NCI-H1694 treated with DMSO at 0.1 percent for 48 hours (cell line): ENCODE data around the gene PSMD2.

Experiments used
- DNase-seq: peaks from one replicate; lab custom pipeline; 2025; lab: John Stamatoyannopoulos, UW

The PSMD2 gene

DNA sequence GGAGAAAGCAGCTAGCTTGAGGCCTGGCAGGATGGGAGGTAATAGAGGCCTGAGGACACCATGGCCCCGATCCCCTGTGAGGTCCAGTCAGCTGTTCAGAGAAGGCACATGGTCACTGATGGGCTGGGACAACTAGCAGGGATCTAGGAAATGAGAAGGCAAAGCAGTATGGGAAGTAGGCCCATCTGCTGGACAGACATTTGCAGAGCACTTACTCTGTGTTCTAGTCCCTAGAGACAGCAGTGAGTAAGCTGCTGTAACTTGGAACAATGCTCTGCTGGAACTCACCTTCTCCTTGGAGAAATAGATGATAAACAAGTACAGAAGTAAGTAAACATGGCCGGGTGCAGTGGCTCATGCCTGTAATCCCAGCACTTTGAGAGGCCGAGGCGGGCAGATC, 16.1 kb upstream of the PSMD2 start:
- DNase-seq = no peak

DNA sequence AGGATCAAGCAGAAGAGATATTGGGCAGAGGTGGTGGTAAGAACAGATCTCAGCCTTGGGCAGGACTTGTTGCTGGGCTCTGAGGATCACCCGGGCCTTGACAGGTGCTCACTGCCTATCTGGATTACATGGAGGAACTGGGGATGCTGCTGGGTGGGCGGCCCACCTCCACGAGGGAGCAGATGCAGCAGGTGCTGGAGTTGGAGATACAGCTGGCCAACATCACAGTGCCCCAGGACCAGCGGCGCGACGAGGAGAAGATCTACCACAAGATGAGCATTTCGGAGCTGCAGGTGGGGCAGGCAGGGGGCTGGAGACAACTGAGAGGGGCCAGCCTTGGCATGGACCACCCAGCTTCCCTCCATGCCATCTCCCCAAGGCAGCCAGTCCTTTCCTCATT, 15.4 kb upstream of the PSMD2 start:
- no peak for DNase-seq

DNA sequence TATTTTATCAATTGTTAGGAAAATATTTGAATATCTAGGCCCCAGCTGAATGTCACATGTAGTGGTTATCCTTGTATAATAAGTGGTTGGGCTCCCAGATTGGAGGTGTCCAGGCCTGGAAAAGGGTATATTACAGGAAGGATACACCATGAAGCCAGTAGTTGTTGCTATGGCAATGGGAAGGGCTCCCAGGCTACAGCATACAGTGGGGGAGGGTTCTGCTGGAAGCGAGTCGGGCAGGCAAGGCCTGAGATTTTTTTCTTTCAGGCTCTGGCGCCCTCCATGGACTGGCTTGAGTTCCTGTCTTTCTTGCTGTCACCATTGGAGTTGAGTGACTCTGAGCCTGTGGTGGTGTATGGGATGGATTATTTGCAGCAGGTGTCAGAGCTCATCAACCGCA, 14.3 kb upstream of the PSMD2 start:
- peak; percentile 83 for DNase-seq

DNA sequence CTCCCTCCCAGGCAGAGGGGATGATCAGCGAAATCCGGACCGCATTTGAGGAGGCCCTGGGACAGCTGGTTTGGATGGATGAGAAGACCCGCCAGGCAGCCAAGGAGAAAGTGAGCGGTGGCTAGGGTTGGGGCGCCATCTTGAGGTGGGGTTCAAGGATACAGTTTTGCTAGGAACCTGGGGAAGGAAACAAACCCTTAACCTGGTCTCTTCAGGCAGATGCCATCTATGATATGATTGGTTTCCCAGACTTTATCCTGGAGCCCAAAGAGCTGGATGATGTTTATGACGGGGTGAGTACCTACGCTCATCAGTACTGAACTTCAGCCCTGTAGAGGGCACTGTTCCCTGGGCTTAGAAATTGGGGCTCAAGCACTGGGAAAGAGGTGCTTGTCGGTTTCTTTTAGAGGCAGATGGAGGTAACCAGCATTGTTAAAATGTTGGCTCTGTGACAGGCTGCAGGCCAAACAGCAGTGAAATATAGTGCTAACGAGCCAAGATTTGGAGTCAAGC, 9.6 kb upstream of the PSMD2 start:
- peak; percentile 83 for DNase-seq

DNA sequence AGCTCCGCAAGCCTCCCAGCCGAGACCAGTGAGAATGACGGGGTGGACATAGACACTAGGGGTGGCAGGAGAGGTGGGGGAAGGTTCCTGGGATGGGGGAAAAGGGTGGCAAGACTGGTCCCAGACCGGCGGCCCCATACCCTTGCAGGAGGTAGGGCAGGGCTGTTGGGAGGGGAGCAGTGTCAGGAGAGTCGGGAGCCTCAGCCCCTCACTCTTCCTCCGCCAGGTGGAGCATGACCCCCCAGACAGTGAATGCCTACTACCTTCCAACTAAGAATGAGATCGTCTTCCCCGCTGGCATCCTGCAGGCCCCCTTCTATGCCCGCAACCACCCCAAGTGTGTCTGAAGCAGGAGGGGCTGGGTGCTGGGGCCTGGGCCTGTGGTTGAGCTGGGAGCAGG, 8.7 kb upstream of the PSMD2 start:
- no peak for DNase-seq

DNA sequence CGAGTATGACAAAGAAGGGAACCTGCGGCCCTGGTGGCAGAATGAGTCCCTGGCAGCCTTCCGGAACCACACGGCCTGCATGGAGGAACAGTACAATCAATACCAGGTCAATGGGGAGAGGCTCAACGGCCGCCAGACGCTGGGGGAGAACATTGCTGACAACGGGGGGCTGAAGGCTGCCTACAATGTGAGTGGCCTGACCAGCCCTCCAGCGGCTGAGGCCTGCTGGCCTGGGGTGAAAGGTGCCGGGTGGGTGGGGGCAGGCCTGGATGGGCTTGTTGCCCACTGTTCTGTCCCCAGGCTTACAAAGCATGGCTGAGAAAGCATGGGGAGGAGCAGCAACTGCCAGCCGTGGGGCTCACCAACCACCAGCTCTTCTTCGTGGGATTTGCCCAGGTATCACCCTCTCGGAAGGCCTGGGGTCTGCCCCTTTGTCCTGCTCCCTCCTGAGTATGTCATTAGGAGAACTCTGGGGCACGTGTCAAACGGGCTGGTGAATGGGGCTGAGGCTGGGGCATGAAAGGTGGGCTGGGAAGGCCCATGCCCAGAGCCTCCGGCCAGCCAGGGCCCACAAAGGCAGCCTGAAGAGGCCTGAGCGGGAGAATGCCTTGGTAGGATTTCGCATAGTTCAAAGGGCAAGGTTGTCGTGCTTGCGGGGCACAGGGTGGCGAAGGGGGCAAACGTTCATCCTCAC, 7.8 kb upstream of the PSMD2 start:
- no peak for DNase-seq

DNA sequence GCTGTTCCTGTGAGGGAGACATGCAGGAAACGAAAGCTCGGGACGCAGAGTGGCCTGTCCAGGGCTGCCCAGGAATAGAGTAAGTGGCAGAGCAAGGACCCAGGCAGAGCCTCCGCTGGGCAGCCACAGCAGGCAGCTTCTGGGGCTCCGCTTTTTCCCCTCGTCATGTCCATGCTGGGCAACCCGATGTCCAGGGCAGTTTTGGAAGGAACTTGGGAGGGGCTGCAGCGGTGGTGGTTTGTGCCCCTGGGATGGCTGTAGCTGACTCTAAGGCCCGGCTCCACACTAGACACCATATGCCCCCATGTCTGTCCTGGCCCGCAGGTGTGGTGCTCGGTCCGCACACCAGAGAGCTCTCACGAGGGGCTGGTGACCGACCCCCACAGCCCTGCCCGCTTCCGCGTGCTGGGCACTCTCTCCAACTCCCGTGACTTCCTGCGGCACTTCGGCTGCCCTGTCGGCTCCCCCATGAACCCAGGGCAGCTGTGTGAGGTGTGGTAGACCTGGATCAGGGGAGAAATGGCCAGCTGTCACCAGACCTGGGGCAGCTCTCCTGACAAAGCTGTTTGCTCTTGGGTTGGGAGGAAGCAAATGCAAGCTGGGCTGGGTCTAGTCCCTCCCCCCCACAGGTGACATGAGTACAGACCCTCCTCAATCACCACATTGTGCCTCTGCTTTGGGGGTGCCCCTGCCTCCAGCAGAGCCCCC, 7.1 kb upstream of the PSMD2 start:
- no peak for DNase-seq

DNA sequence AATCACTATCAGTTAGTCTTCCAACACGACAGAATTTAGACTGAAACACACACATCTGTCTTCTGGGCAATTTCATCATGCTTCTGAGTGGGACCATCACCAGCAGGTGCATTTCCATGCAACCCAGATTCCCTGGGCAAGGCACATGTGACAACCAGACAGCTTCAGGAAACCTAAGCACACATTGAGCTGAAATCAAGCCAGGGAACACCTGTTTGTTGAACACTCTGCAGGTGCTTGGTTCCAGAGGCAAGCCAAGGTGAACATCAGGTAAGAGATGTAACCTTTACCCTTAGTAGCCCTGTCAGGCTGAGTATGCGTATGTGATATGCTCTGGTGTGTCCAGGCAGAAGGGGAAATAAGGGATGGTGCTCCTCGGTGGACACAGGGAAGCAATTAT, 3.3 kb upstream of the PSMD2 start:
- no peak for DNase-seq

DNA sequence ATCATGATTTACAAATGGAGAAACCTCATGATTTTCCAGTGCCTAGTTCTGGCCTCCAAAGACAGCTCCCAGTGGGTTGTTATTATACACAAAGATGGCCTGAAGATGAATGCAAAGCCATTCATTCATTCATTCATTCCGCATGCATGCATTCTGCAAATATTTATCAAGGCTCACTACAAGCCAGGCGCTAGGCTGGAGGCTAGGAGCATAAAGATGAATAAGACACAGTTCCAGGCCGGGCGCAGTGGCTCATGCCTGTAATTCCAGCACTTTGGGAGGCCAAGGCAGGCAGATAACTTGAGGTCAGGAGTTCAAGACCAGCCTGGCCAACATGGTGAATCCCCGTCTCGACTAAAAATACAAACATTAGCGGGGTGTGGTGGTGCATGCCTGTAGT, 2.4 kb upstream of the PSMD2 start:
- DNase-seq = no peak

DNA sequence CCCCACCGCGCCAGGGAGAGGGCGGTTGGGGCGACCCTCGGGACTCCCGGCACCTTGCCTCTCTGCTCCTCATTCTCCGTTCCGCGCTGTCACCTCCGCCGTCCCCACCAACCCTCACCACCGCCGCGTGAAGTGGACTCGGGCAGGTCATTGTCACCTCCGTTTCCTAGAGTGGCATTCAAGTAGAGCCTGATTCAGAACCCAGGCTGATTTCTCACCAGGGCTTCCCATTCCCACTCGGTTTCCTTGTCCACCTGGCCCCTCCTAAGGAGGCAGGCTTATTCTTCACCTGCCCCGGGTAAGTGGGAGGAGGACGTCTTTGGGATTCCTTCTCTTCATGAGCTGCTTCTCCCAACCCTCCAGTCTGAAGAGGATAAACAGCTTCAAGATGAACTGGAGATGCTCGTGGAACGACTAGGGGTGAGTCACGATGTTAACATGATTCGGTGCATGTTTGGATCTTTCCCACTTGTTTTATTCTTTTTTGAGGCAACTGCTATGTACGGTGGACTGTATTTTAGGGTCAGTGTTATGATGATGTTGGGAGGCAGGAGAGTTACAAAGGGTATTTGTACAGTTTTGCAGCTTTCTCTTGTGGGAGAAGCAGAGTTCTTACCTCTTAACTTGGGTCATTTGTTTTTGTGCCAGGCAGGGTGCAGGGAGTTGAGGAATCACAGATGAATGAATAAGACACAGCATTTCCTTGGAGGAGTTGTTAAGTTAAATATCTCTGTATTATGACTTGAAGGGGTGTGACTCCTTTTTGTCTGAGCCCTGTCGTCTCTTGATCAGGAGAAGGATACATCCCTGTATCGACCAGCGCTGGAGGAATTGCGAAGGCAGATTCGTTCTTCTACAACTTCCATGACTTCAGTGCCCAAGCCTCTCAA, 692 bp downstream of the PSMD2 start:
- DNase-seq = no peak

DNA sequence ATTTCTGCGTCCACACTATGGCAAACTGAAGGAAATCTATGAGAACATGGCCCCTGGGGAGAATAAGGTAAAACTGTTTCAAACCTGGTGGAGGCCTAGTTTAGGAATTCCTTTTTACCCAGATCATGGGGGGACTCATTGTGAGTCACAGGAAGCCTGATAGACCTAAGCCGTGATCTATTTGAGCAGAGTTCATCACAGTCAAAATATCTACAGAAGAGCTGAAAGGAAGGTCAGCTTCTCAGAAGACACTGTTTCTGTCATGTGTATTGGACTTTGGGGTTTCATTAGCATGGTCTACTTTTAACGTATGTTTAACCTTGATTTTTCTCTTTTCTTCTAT, 1.3 kb downstream of the PSMD2 start:
- DNase-seq = no peak

DNA sequence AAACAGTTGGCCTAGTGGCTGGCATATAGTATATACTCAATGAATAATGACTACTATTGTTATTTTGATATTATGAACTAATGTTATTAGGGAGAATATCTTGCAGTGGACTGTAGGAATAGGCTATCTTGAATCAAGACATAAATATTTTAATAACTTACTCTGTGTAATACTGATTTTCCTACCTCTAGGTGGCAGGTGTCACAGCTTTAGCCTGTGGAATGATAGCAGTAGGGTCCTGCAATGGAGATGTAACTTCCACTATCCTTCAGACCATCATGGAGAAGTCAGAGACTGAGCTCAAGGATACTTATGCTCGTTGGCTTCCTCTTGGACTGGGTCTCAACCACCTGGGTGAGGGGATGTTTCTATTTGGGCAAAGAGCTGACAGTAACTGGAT, 6.5 kb downstream of the PSMD2 start:
- no peak for DNase-seq

DNA sequence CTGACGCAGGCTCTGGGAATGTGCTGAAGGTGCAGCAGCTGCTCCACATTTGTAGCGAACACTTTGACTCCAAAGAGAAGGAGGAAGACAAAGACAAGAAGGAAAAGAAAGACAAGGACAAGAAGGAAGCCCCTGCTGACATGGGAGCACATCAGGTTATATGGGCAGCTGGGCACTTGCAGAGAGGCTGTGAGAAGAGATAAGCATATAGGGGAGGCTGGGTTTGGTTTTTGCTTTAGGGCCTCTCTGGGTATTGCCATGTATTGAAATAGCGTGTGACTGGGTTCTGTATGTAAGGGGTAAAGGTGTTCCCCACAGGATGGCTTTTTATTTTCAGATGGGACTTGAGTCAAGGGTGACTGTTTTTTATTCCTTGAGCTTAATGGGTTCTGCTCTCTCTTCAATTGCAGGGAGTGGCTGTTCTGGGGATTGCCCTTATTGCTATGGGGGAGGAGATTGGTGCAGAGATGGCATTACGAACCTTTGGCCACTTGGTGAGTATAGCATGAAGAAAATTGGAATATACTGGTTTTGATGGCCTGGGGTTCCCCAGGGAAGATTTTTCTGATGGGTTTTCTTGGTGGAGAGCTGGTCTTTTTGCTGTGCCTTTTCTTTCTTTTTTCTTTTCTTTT, 7.4 kb downstream of the PSMD2 start:
- DNase-seq = no peak

DNA sequence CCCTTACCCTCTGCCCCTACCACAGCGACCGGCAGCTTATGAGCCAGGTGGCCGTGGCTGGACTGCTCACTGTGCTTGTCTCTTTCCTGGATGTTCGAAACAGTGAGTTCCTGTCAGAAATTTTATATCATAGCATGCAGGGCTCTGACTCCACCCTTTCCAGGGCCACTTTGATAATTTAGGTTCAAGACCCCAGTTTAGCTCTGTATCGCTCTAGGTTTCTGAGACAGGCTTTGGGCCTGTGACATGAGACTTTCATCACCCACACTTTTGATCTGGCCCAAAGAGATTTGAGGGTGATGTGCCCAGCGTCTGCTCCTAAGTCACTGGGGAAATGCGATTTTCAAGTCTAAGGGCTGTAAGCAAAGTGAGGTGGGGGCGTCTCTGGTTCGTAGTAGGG, 8.9 kb downstream of the PSMD2 start:
- no peak for DNase-seq

DNA sequence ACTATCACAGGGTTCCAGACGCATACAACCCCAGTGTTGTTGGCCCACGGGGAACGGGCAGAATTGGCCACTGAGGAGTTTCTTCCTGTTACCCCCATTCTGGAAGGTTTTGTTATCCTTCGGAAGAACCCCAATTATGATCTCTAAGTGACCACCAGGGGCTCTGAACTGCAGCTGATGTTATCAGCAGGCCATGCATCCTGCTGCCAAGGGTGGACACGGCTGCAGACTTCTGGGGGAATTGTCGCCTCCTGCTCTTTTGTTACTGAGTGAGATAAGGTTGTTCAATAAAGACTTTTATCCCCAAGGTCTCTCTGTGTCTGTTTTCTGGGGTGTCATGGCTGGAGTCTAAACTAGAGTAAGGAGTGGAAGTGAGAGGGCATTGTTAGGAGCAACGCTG, 9.7 kb downstream of the PSMD2 start:
- DNase-seq = no peak

DNA sequence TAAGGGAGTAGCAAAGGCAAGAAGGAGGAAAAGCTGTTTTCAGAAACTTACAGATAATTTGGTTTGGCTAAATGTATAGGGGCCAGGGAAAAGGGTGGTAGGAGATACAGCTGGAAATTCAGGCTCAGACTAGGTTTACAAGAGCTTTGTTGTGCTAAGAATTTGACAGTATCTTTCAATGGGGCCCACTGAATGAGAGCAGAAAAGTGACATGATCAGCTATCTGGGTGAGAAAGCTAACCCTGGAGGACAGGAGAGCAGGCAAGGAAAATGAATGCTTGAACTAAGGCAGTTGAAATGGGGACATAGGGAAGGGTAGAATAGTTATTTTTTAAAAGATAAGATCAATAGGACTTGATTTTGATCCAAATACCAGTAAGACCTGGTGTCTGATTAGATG, 12.6 kb downstream of the PSMD2 start:
- DNase-seq = no peak

DNA sequence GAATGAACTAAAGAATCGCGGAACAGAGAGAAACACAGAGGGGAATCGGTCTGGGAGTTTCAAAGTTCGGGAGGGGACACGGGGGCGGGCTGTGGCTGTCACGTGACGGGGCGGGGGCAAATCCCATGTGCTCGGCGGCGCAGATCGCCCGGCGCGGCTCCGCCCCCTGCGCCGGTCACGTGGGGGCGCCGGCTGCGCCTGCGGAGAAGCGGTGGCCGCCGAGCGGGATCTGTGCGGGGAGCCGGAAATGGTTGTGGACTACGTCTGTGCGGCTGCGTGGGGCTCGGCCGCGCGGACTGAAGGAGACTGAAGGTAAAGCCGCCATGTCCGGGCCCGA, 15.3 kb downstream of the PSMD2 start, which contains the start of gene EIF4G1:
EIF4G1 (plus strand) TSS at position 244 of the 337 bp plus-strand sequence. CDS start 1,191 bp downstream, outside the sequence.
- peak; percentile 87 for DNase-seq

DNA sequence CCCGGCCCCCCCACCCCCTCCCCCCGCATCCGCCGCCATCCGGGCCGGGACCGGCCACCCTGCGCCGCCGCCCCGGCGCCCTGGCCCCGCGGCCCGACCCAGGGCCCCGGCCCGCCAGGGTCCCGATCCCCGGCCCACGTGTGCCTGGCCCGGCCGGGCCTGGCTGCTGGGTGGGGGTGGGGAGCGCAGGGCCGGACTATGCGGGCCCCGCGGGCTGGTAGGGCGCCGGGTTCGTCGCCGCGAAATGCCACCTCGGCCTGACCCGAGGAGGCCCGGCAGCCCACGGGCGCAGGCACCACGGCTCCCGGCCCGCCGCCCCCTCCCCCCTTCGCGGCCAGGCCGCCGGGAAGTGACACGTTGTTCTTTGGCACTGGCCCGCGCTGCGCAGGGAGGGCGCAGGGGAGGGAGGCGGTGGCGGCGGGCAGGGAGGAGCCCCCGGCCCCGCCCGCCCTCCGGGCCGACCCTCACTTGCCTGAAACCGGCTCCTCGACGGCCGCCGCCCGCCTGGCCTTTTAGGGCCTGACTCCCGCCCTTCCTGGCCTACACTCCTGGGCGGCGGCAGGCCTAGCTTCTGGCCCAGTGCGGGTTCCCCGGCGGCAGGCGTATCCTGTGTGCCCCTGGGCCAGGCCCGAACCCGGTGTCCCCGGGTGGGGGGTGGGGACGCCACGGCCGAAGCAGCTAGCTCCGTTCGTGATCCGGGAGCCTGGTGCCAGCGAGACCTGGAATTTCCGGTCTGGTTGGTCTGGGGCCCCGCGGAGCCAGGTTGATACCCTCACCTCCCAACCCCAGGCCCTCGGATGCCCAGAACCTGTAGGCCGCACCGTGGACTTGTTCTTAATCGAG, 15.9 kb downstream of the PSMD2 start:
- DNase-seq = no peak

DNA sequence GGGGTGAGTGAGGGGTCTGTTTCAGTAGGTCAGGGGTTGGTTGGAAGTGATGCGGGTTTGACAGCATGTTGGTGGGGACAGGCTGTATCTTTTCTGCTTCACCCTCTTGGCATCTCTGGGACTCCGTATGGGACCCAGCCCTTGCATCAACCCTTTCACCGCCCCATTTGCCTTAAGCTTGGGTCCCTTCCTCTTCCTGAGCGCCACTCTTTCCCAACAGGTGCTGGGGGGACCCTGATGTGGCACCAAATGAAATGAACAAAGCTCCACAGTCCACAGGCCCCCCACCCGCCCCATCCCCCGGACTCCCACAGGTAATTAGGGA, 16.5 kb downstream of the PSMD2 start:
- no peak for DNase-seq

DNA sequence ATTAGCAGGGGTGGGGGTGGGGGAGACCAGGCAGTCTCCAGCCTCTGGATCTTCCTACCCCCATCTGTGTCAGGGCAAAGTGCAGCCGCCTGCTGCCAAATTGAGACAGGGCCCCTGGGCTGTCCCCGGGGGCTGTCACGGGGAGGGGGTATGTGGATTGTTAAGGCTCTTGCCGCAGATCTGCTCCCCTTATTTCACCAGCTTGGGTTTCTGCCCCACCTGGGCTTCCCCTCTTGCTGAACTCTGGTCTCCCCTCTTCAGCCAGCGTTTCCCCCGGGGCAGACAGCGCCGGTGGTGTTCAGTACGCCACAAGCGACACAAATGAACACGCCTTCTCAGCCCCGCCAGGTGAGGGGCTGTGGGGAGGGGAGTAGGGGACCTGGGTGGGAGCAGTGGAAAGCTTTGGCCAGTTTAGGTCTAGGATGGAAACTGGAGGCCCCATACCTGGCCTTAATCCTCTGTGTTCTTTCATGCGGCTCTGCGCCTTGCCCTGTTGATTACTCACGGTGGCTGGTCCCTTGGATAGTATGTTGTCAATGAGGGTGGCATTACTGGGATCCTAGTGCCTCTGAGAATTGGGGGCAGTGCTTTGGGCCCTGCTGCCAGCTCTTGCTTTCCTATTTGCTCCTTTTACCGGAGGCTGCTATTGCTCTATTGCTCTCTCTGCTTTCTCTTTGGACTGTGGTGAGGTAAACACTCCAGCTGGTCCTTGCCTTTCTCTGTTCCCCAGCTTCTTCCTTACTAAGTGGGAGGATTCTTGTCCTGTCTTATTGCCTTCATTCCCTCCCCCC, 17.0 kb downstream of the PSMD2 start:
- DNase-seq = no peak

DNA sequence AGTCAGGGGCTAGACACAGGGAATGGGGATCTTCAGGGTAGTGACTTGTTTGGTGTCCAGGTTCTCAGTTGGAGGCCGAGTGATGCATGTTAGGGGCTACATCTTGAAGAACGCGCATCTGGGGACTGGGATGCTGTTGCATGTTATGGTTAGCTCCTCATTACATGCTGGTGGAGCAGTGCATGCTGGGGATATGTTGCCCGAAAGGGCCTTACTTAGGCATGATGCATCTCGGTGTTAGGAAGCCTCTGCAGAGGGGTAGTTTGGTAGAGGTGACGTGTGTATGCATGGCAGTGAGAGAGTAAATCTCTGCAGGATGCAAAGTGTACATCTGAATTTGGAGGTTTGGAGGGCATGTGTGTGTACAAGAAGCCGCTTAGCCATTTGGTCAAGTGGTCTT, 17.8 kb downstream of the PSMD2 start:
- DNase-seq = no peak
